ENCODE data around the gene HSFX2. TPM values are rescaled to one million over a fixed set of nuclear protein-coding genes. Genes with fewer than 3 reads are reported as not detected.
A peak's percentile ranks its signal among the peaks of the same experiment; 100 is the strongest.
"Not testable (repeated sequence)": the region's sequence is repeated elsewhere in the genome, so short reads cannot be mapped to it uniquely, and the experiment has no call there.

Gene HSFX2
- not detected for total RNA-seq

- H3K4me1 Mint-ChIP-seq (ENCODE audit: low read depth); DNase-seq; H3K36me3 Mint-ChIP-seq (ENCODE audit: insufficient read depth); H3K9me3 Mint-ChIP-seq; ATAC-seq; H3K4me3 Mint-ChIP-seq; H3K27me3 Mint-ChIP-seq (ENCODE audit: low read depth): not testable (repeated sequence)
Observed at GRCh38 chrX:149595214-149595613, at the start of gene HSFX2. Gene HSFX2, minus strand, starts transcription at chrX:149595314. Its CDS starts 614 bp downstream, at chrX:149594700.

- H3K4me3 Mint-ChIP-seq: no peak overlapping the region
- H3K9me3 Mint-ChIP-seq: no peaks in the 10 kb centered on the region
- H3K27me3 Mint-ChIP-seq (ENCODE audit: low read depth): peaks cover 7% of the 10 kb centered on the region
- H3K36me3 Mint-ChIP-seq (ENCODE audit: insufficient read depth): no peaks in the 10 kb centered on the region
- peaks cover 3% of the 10 kb centered on the region for H3K4me1 Mint-ChIP-seq (ENCODE audit: low read depth)
- ATAC-seq: no peak
- no peak for DNase-seq
Observed at GRCh38 chrX:149643496-149643895, 48.4 kb upstream of the HSFX2 start.

DNA sequence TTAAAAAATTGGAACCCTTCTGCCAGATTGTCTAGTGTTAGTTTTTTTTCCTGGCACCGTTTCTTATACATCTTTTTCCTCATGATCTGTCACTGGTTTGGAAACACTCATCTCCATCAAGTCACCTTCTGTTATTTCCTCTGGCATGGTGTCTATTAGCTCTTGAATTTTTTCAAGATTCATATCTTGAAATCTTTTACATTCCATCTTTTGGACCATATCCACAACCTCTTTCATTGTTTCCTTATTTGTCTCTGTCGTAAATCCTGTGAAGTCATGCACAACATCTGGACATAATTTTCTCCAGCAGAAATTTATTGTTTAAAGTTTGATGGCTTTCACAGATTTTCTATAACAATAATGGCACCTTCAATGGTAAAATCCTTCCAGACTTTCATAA lies 46.7 kb upstream of the HSFX2 start:
- no peak for ATAC-seq
- Mint-ChIP-seq H3K27me3 (ENCODE audit: low read depth) (peaks cover 7% of the 10 kb centered on the region), H3K4me1 (ENCODE audit: low read depth) (peaks cover 3% of the 10 kb centered on the region), H3K4me3 (no peak overlapping the region), H3K9me3 (no peaks in the 10 kb centered on the region), H3K36me3 (ENCODE audit: insufficient read depth) (no peaks in the 10 kb centered on the region)
- DNase-seq: no peak

DNA sequence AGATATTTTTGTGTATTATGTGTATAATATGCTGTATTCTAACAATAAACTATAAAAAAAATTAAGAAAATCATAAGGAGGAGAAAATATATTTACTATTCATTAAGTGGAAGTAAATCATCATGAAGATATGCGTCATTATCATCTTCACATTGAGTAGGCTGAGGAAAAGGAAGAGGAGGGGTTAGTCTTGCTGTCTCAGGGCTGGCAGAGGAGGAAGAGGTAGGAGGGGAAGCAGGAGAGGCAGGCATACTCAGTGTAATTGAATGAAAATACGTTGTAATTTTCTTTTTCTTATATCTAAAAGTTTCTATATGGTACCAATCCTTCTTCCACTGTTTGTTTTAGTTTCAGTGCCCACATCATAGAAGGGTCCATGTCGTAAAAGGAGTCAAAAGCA lies 46.3 kb upstream of the HSFX2 start:
- H3K4me3 Mint-ChIP-seq: no peak overlapping the region
- ATAC-seq (no peak), DNase-seq (no peak)

GRCh38 chrX:149639568-149639967 lies 44.5 kb upstream of the HSFX2 start:
- no peak for ATAC-seq
- no peaks in the 10 kb centered on the region for H3K36me3 Mint-ChIP-seq (ENCODE audit: insufficient read depth)

More for the DNA sequence above, 46.3 kb upstream of the HSFX2 start:
- H3K4me1 Mint-ChIP-seq (ENCODE audit: low read depth): peaks cover 3% of the 10 kb centered on the region
- H3K9me3 Mint-ChIP-seq: no peaks in the 10 kb centered on the region
- H3K27me3 Mint-ChIP-seq (ENCODE audit: low read depth): peaks cover 6% of the 10 kb centered on the region
- no peaks in the 10 kb centered on the region for H3K36me3 Mint-ChIP-seq (ENCODE audit: insufficient read depth)

DNA sequence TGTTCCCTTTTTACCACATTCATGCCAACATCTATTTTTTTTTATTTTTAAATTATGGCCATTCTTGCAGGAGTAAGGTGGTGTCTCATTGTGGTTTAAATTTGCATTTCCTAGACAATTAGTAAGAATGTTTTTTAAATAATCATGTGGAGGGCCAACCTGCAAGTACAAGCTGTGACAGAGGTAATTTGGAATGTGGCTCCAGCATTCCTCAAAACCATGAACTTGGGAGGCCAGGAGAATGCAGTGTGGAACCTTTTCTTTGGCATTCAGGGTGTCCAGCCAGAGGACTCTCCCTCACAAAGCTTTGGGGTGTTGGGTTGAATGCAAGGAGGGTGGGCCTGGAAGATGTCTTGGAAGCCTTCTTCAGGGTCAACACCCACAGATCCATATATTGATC lies 43.7 kb upstream of the HSFX2 start:
- H3K27me3 Mint-ChIP-seq (ENCODE audit: low read depth): no peaks in the 10 kb centered on the region
- no peak for DNase-seq
- ATAC-seq: no peak
- H3K9me3 Mint-ChIP-seq: no peaks in the 10 kb centered on the region
- H3K36me3 Mint-ChIP-seq (ENCODE audit: insufficient read depth): no peaks in the 10 kb centered on the region
- no peak overlapping the region for H3K4me3 Mint-ChIP-seq
- H3K4me1 Mint-ChIP-seq (ENCODE audit: low read depth): peaks cover 3% of the 10 kb centered on the region

More at GRCh38 chrX:149639568-149639967, 44.5 kb upstream of the HSFX2 start:
- Mint-ChIP-seq H3K4me1 (ENCODE audit: low read depth) (peaks cover 3% of the 10 kb centered on the region), H3K9me3 (no peaks in the 10 kb centered on the region), H3K4me3 (no peak overlapping the region), H3K27me3 (ENCODE audit: low read depth) (no peaks in the 10 kb centered on the region)
- no peak for DNase-seq

DNA sequence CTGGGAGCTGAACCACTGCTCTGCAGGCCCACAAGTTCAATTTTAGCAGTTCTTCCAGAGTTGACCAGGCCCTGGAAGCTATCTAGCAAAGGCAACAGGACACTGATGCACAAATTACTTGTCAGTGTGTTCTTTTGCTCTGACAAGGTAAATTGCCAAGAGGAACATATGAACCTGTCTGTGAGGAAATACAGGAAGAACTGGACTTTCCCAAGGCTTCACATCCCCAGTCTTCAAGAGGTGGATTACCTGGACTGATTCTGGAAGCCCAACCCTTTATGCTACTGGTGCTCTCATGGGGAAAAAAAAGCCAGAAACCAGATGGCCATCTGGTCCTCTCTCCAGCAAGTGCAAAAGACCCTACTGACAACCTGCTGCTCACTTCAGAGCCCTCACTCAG lies 38.4 kb upstream of the HSFX2 start:
- no peaks in the 10 kb centered on the region for H3K27me3 Mint-ChIP-seq (ENCODE audit: low read depth)
- no peak overlapping the region for H3K4me3 Mint-ChIP-seq
- H3K36me3 Mint-ChIP-seq (ENCODE audit: insufficient read depth): no peaks in the 10 kb centered on the region
- H3K4me1 Mint-ChIP-seq (ENCODE audit: low read depth): peaks cover 26% of the 10 kb centered on the region
- no peak for DNase-seq
- ATAC-seq: no peak
- no peaks in the 10 kb centered on the region for H3K9me3 Mint-ChIP-seq

- Mint-ChIP-seq H3K36me3 (ENCODE audit: insufficient read depth) (no peaks in the 10 kb centered on the region), H3K4me3 (peak within 1 kb of the TSS; percentile 90), H3K4me1 (ENCODE audit: low read depth) (peaks cover 38% of the 10 kb centered on the region), H3K9me3 (no peaks in the 10 kb centered on the region), H3K27me3 (ENCODE audit: low read depth) (no peaks in the 10 kb centered on the region)
- ATAC-seq (peak; percentile 87 to 92), DNase-seq (peak; percentile 65)
Observed at GRCh38 chrX:149631234-149632165, 36.4 kb upstream of the HSFX2 start, which contains the start of gene TMEM185A. Gene TMEM185A, minus strand, starts transcription at chrX:149631792. Its CDS starts 212 bp downstream, at chrX:149631580.

DNA sequence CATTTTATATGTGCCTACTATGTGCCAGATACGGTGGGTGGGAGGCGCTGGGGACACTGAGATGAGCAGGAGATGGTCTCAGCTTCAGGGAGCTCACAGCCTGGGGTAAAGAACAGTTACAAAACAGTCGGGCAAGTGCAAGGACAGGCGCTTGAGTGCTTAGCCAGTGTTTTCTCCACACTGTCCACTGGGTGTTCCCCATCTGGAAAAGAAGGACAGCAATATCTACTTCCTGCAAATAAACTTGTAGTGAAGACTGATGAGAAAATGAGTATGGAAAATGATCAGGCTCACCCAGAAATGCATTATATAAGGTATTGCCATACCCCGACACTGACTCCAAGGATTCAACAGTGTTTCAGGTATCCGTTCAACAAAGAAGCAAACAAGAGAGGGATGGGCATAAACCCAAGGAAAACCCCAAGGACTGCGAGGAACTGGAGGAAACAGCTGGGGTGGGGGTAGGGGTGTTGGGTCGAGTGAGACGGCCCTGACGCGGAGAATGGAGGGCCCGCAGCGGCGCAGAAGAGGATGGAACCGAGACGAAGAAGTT lies 35.6 kb upstream of the HSFX2 start:
- peak overlapping the region; percentile 90 for H3K4me3 Mint-ChIP-seq
- no peaks in the 10 kb centered on the region for H3K27me3 Mint-ChIP-seq (ENCODE audit: low read depth)
- DNase-seq (no peak), ATAC-seq (no peak)
- no peaks in the 10 kb centered on the region for H3K9me3 Mint-ChIP-seq
- peaks cover 43% of the 10 kb centered on the region for H3K4me1 Mint-ChIP-seq (ENCODE audit: low read depth)
- no peaks in the 10 kb centered on the region for H3K36me3 Mint-ChIP-seq (ENCODE audit: insufficient read depth)

GRCh38 chrX:149629730-149630387 lies 34.7 kb upstream of the HSFX2 start:
- H3K27me3 Mint-ChIP-seq (ENCODE audit: low read depth): no peaks in the 10 kb centered on the region
- no peak for ATAC-seq

DNA sequence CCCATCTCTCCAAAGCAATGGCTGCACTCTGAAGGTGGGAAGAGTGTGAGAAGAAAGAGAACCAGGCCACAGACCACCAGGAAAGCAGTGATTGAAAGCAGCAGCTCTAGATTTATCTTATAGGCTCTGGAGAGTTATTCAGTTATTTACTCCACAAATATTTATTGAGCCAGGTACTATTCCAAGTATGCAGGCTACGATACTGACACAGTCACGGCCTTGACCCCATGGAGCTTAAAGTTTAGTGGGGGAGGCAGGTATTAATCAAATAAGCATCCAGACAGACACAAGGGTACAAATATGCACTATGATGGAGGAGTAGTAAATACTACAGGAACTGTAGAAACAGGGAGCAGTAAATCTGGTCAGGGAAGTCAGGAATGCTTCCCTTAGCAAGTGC lies 33.7 kb upstream of the HSFX2 start:
- Mint-ChIP-seq H3K9me3 (no peaks in the 10 kb centered on the region), H3K27me3 (ENCODE audit: low read depth) (no peaks in the 10 kb centered on the region), H3K36me3 (ENCODE audit: insufficient read depth) (no peaks in the 10 kb centered on the region), H3K4me1 (ENCODE audit: low read depth) (peaks cover 60% of the 10 kb centered on the region), H3K4me3 (no peak overlapping the region)
- DNase-seq: no peak
- ATAC-seq: no peak

More at GRCh38 chrX:149629730-149630387, 34.7 kb upstream of the HSFX2 start:
- Mint-ChIP-seq H3K4me3 (peak overlapping the region; percentile 90), H3K4me1 (ENCODE audit: low read depth) (peaks cover 52% of the 10 kb centered on the region), H3K36me3 (ENCODE audit: insufficient read depth) (no peaks in the 10 kb centered on the region), H3K9me3 (no peaks in the 10 kb centered on the region)
- DNase-seq: no peak

DNA sequence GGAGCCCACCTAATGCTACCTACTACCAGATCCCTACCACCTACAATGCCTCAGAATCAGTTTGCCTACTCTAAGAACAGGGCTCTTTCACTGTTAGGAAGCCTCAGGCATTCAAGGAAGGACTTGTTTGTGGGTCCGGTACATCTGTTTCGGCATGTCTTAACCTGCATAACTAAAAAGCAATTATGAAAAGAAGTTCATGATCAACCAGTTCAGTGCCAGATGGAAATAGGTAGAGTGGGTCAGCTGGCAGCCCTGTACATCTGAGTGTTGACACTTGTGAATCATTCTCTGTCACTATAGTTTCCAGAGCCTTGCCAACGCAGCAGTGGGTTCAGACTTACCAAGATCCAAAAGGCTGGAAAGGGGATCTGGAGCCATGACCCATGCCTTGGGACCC lies 33.2 kb upstream of the HSFX2 start:
- Mint-ChIP-seq H3K4me1 (ENCODE audit: low read depth) (peaks cover 62% of the 10 kb centered on the region), H3K9me3 (no peaks in the 10 kb centered on the region), H3K4me3 (no peak overlapping the region), H3K36me3 (ENCODE audit: insufficient read depth) (no peaks in the 10 kb centered on the region), H3K27me3 (ENCODE audit: low read depth) (no peaks in the 10 kb centered on the region)
- DNase-seq: no peak
- no peak for ATAC-seq

GRCh38 chrX:149626829-149627228 lies 31.7 kb upstream of the HSFX2 start:
- H3K36me3 Mint-ChIP-seq (ENCODE audit: insufficient read depth); ATAC-seq; H3K27me3 Mint-ChIP-seq (ENCODE audit: low read depth); H3K4me3 Mint-ChIP-seq; DNase-seq; H3K9me3 Mint-ChIP-seq: not testable (repeated sequence)
- H3K4me1 Mint-ChIP-seq (ENCODE audit: low read depth): peaks cover 58% of the 10 kb centered on the region

GRCh38 chrX:149619662-149620061 lies 24.5 kb upstream of the HSFX2 start:
- H3K4me3 Mint-ChIP-seq; DNase-seq; ATAC-seq; H3K27me3 Mint-ChIP-seq (ENCODE audit: low read depth); H3K9me3 Mint-ChIP-seq; H3K36me3 Mint-ChIP-seq (ENCODE audit: insufficient read depth): not testable (repeated sequence)
- H3K4me1 Mint-ChIP-seq (ENCODE audit: low read depth): peaks cover 15% of the 10 kb centered on the region

Data from activated T-cell treated with anti-CD3 and anti-CD28 coated beads, Interleukin-2, amount 50 U/mL, for 4 hours (primary cell).